DOHH2 (cell line): ENCODE measurements around the gene ABLIM3.

Experiments used
- H3F3A ChIP-seq: fragments of 200-600 bp; sonication (generic), shearing (Covaris generic); 2 replicates; pipeline ENCODE4 v1.6.0; 2016; ENCODE audit warnings: antibody characterized with exemption, mild to moderate bottlenecking; ENCODE audit not compliant: control insufficient read depth, insufficient read depth
- H3K27ac ChIP-seq: fragments of 200-600 bp; sonication (generic); 2 replicates; pipeline ENCODE4 v1.5.1; 2014; ENCODE audit warnings: low read depth, mild to moderate bottlenecking, low read length, moderate library complexity
- H3K27me3 ChIP-seq: fragments of 200-600 bp; sonication (generic); 2 replicates; pipeline ENCODE4 v1.6.1; 2014; ENCODE audit warnings: mild to moderate bottlenecking, low read length, mixed read lengths; ENCODE audit not compliant: control insufficient read depth
- H3K36me3 ChIP-seq: fragments of 200-600 bp; sonication (generic); 2 replicates; pipeline ENCODE4 v1.6.1; 2014; ENCODE audit warnings: mild to moderate bottlenecking, low read length, moderate library complexity, mixed read lengths; ENCODE audit not compliant: control insufficient read depth
- H3K4me1 ChIP-seq: fragments of 200-600 bp; sonication (generic); 2 replicates; pipeline ENCODE4 v1.6.1; 2014; ENCODE audit warnings: mild to moderate bottlenecking, low read length, mixed read lengths; ENCODE audit not compliant: control insufficient read depth
- H3K4me2 ChIP-seq: fragments of 200-600 bp; sonication (generic); 2 replicates; pipeline ENCODE4 v1.6.0; 2014; ENCODE audit warnings: mild to moderate bottlenecking, low read length, moderate library complexity
- H3K4me3 ChIP-seq: fragments of 200-600 bp; sonication (generic); 2 replicates; pipeline ENCODE4 v1.5.1; 2014; ENCODE audit warnings: mild to moderate bottlenecking, low read length, mixed read lengths
- H3K79me2 ChIP-seq: fragments of 200-600 bp; sonication (generic); 2 replicates; pipeline ENCODE4 v1.6.1; 2014; ENCODE audit warnings: mild to moderate bottlenecking, low read length, mixed read lengths; ENCODE audit not compliant: control insufficient read depth
- H3K9me2 ChIP-seq: fragments of 200-600 bp; sonication (generic); replicated peaks from 2 replicates; pipeline ENCODE4 v1.6.1; 2014; ENCODE audit warnings: mild to moderate bottlenecking, low read length, mixed read lengths; ENCODE audit not compliant: control insufficient read depth
- H3K9me3 ChIP-seq: fragments of 200-600 bp; sonication (generic); 2 replicates; pipeline ENCODE4 v1.6.1; 2014; ENCODE audit warnings: antibody characterized with exemption, low read length, mixed read lengths; ENCODE audit not compliant: control insufficient read depth, insufficient read depth
- H4K20me1 ChIP-seq: fragments of 200-600 bp; sonication (generic); 2 replicates; pipeline ENCODE4 v1.6.0; 2014; ENCODE audit warnings: low read depth, mild to moderate bottlenecking, antibody characterized with exemption, low read length, moderate library complexity; ENCODE audit not compliant: control insufficient read depth, insufficient read depth
- EZH2phosphoT487 ChIP-seq: fragments of 200-600 bp; sonication (generic); IDR thresholded peaks from 2 replicates; pipeline ENCODE4 v1.6.1; 2017; ENCODE audit warnings: borderline replicate concordance, mild to moderate bottlenecking, antibody characterized with exemption, low read length, moderate library complexity, mixed read lengths
- TF ChIP-seq, protein P1 (sequence below): fragments of 200-600 bp; sonication (generic); IDR thresholded peaks from one replicate; pipeline ENCODE4 v1.5.1; 2014; ENCODE audit warnings: antibody characterized with exemption, mild to moderate bottlenecking, low read depth, low read length; ENCODE audit not compliant: poor library complexity, severe bottlenecking

Gene ABLIM3

GRCh38 chr5:149282027-149282965 is 141.0 kb downstream of the ABLIM3 start:
- no peaks in the 10 kb centered on the region for H3K36me3 ChIP-seq
- H3K4me3 ChIP-seq, result no peak overlapping the region
- no peaks in the 10 kb centered on the region for H3F3A ChIP-seq
- no peaks in the 10 kb centered on the region for H3K79me2 ChIP-seq
- no peaks in the 10 kb centered on the region for H3K4me1 ChIP-seq
- H3K27me3 ChIP-seq, result peaks cover 32% of the 10 kb centered on the region
- no peaks in the 10 kb centered on the region for H3K9me3 ChIP-seq
- no peak overlapping the region for H3K27ac ChIP-seq
- H3K9me2 ChIP-seq, result no peaks in the 10 kb centered on the region
- no peak overlapping the region for H3K4me2 ChIP-seq
- no peaks in the 10 kb centered on the region for H4K20me1 ChIP-seq
- TF ChIP-seq, protein P1, sequence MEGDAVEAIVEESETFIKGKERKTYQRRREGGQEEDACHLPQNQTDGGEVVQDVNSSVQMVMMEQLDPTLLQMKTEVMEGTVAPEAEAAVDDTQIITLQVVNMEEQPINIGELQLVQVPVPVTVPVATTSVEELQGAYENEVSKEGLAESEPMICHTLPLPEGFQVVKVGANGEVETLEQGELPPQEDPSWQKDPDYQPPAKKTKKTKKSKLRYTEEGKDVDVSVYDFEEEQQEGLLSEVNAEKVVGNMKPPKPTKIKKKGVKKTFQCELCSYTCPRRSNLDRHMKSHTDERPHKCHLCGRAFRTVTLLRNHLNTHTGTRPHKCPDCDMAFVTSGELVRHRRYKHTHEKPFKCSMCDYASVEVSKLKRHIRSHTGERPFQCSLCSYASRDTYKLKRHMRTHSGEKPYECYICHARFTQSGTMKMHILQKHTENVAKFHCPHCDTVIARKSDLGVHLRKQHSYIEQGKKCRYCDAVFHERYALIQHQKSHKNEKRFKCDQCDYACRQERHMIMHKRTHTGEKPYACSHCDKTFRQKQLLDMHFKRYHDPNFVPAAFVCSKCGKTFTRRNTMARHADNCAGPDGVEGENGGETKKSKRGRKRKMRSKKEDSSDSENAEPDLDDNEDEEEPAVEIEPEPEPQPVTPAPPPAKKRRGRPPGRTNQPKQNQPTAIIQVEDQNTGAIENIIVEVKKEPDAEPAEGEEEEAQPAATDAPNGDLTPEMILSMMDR, result no peak
- TF ChIP-seq EZH2phosphoT487, result no peak

DNA sequence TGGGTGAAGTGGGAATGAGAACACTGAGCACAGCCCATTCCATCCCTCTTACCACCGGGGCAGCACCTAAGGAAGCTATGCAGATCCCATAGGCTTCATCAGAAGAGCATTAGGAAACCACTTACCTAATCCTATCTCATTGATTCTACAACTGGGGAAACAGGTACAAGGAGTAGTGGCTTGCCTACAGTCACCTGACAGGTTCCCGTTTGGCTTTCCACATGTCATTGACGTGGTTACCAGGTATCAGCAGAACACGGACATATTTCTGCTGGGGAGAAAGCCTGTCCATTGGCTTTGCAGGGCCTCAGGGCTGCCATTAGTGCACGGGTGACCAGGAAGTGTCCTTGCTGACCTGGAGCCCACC is 141.7 kb downstream of the ABLIM3 start:
- H3K27me3 ChIP-seq, result peaks cover 29% of the 10 kb centered on the region
- no peaks in the 10 kb centered on the region for H3K4me1 ChIP-seq
- no peaks in the 10 kb centered on the region for H3K79me2 ChIP-seq
- H3F3A ChIP-seq, result no peaks in the 10 kb centered on the region
- TF ChIP-seq, protein P1, result no peak
- no peak for TF ChIP-seq EZH2phosphoT487
- H3K4me2 ChIP-seq, result no peak overlapping the region
- H3K27ac ChIP-seq, result no peak overlapping the region
- no peaks in the 10 kb centered on the region for H3K9me2 ChIP-seq
- no peak overlapping the region for H3K4me3 ChIP-seq
- no peaks in the 10 kb centered on the region for H3K9me3 ChIP-seq
- no peaks in the 10 kb centered on the region for H3K36me3 ChIP-seq
- no peaks in the 10 kb centered on the region for H4K20me1 ChIP-seq

GRCh38 chr5:149283626-149284480 is 142.6 kb downstream of the ABLIM3 start:
- Histone ChIP-seq H3K36me3 (no peaks in the 10 kb centered on the region), H3K27me3 (peaks cover 22% of the 10 kb centered on the region), H3F3A (no peaks in the 10 kb centered on the region), H3K9me3 (no peaks in the 10 kb centered on the region), H3K4me3 (no peak overlapping the region), H3K27ac (no peak overlapping the region), H3K9me2 (no peaks in the 10 kb centered on the region), H4K20me1 (no peaks in the 10 kb centered on the region), H3K79me2 (no peaks in the 10 kb centered on the region), H3K4me1 (no peaks in the 10 kb centered on the region), H3K4me2 (no peak overlapping the region)
- TF ChIP-seq, protein P1, result no peak
- no peak for TF ChIP-seq EZH2phosphoT487
